Measurements from ENCODE around the gene SESN1. TPM values are rescaled to one million over a fixed set of nuclear protein-coding genes. Genes with fewer than 3 reads are reported as not detected.

SESN1 gene
- total RNA-seq, 6 experiments from 2014 or later, result 8.7 to 17.1 (median 11.9) TPM

DNA sequence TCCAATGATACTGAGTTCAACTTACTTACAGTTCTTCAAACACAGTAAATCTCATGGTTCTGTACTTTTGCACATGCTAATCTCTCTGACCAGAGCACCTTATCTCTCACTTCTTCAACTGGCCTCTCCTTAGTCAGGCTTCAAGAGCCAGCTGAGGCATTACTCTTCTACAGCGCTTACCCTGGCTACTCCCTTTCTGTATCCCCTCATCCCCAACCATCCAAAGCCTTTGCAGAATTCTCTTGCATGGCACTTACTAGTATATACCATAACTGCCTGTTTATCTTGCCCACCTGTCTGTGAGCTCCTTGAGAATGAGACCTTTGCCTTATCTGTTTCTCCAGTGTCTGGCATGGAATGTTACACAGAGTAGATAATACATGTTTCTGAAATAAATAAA lies 49.2 kb downstream of the SESN1 start:
- no peak for ATAC-seq
- intact Hi-C loops (cut with DNase I), result no loop called here

DNA sequence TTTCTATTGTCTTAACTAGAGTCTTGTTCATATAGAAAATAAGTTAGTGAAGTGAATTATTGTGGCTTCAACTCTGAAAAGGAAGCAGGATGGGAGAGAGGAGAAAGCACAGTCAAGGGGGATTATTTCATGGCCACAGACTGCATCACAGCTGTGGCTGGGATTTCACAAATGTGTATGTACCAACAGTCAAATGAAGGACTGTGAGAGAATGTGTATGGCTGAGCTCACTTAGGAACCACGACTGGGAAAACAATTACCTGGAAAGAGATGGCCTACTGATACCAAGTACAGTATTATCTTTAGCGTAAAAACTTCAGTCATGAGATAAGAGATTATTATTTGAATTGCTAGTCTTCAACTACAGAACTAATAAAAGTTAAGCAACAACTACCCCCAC lies 54.9 kb downstream of the SESN1 start:
- 60% methylated on average over 2 of the region's 2 CpGs for WGBS (ENCODE audit: insufficient coverage, low coverage, low lambda C conversion rate, missing lambda C conversion rate)

More for the DNA sequence above, 49.2 kb downstream of the SESN1 start:
- no peaks in the 10 kb centered on the region for H3K27me3 ChIP-seq
- no peak overlapping the region for H3K4me3 ChIP-seq
- 100% methylated on average over 1 of the region's 1 CpG for WGBS (ENCODE audit: insufficient coverage, low coverage, low lambda C conversion rate, missing lambda C conversion rate)
- no peak overlapping the region for H3K27ac ChIP-seq
- no peaks in the 10 kb centered on the region for H3K9me3 ChIP-seq
- no peaks in the 10 kb centered on the region for H3K4me1 ChIP-seq
- DNase-seq, result no peak
- TF ChIP-seq, protein P1, sequence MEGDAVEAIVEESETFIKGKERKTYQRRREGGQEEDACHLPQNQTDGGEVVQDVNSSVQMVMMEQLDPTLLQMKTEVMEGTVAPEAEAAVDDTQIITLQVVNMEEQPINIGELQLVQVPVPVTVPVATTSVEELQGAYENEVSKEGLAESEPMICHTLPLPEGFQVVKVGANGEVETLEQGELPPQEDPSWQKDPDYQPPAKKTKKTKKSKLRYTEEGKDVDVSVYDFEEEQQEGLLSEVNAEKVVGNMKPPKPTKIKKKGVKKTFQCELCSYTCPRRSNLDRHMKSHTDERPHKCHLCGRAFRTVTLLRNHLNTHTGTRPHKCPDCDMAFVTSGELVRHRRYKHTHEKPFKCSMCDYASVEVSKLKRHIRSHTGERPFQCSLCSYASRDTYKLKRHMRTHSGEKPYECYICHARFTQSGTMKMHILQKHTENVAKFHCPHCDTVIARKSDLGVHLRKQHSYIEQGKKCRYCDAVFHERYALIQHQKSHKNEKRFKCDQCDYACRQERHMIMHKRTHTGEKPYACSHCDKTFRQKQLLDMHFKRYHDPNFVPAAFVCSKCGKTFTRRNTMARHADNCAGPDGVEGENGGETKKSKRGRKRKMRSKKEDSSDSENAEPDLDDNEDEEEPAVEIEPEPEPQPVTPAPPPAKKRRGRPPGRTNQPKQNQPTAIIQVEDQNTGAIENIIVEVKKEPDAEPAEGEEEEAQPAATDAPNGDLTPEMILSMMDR (IDR thresholded peaks at IDR 0.05), result no peak
- TF ChIP-seq POLR2A (IDR thresholded peaks at IDR 0.05), result no peak
- no peaks in the 10 kb centered on the region for H3K36me3 ChIP-seq

DNA sequence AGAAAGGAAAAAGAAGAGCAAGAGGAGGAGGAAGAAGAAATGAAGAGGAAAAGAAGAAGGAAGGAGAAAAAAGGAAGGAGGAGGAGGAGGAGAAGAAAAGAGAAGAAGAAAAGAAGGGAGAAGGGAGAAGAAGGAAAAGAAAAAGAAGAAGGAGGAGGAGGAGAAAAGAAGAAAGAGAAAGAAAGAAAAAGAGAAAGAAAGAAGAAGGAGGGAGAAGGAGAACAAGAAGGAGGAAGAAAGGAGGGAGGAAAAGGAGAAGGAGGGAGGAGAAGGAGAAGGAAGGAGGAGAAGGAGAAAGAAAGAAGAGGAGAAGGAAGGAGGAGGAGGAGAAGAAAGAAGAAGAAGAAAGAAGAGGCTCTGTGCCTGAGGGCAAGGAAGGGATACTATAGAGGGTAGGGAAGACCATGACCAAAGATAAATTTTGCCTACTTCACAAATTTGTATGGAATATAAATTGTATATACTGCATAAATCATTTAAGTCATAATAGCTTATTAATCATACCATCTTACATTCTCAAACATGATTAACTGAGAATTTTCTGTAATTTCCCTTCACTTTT lies 55.7 kb downstream of the SESN1 start:
- intact Hi-C loops (cut with DNase I), result no loop called here
- H3K9me3 ChIP-seq, result no peaks in the 10 kb centered on the region
- no peak for TF ChIP-seq POLR2A (IDR thresholded peaks at IDR 0.05)
- TF ChIP-seq, protein P1 (IDR thresholded peaks at IDR 0.05), result no peak
- ATAC-seq (no peak), DNase-seq (no peak)
- H3K4me1 ChIP-seq, result no peaks in the 10 kb centered on the region
- H3K27me3 ChIP-seq, result no peaks in the 10 kb centered on the region
- H3K4me3 ChIP-seq, result no peak overlapping the region
- H3K27ac ChIP-seq, result no peak overlapping the region
- no peaks in the 10 kb centered on the region for H3K36me3 ChIP-seq

More for the DNA sequence above, 54.9 kb downstream of the SESN1 start:
- H3K4me3 ChIP-seq, result no peak overlapping the region
- ATAC-seq (no peak), DNase-seq (no peak)
- intact Hi-C loops (cut with DNase I), result no loop called here
- no peaks in the 10 kb centered on the region for H3K9me3 ChIP-seq
- no peak for TF ChIP-seq POLR2A (IDR thresholded peaks at IDR 0.05)
- TF ChIP-seq, protein P1 (IDR thresholded peaks at IDR 0.05), result no peak
- no peaks in the 10 kb centered on the region for H3K4me1 ChIP-seq
- no peak overlapping the region for H3K27ac ChIP-seq
- no peaks in the 10 kb centered on the region for H3K36me3 ChIP-seq
- no peaks in the 10 kb centered on the region for H3K27me3 ChIP-seq

DNA sequence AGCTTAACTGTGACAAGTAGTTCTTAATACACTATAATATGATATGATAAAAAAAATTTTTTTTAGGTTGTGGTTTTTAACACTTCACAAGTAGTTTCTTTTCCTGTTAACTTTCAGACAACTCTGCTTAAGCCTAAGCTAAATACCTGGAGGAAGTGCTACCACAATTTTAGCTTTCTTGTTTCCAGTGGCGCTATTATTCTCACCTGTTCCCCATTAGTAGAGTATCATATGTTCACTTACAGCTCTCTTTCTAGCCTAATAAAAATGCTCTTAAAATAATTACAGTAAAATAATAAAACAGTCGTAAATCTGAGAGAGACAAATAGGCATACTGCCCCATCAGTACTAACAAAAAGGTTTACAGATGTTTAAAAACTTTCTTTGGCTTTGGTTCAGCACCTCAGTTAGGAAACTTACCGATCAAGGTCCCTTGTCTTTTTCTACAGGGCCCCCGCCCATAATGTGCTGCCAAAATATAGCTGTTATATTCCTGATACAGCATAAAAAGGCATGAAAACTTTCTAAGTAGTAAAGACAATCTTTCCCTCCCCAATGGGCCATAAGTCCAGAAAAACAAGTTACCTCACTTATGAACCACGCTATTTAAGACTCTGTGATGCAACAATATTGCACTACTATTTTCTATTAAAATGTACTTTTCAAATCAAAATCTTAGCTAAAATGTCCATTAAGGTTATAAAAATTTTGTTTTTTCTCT lies 57.9 kb downstream of the SESN1 start:
- intact Hi-C loops (cut with DNase I), result no loop called here
- 76% methylated on average over 5 of the region's 5 CpGs for WGBS (ENCODE audit: insufficient coverage, low coverage, low lambda C conversion rate, missing lambda C conversion rate)
- DNase-seq (no peak), ATAC-seq (peak in 1 of 4 donors; percentile 16)
- H3K27me3 ChIP-seq, result no peaks in the 10 kb centered on the region
- no peaks in the 10 kb centered on the region for H3K9me3 ChIP-seq
- no peaks in the 10 kb centered on the region for H3K4me1 ChIP-seq
- no peaks in the 10 kb centered on the region for H3K36me3 ChIP-seq
- TF ChIP-seq, protein P1 (IDR thresholded peaks at IDR 0.05), result no peak
- TF ChIP-seq POLR2A (IDR thresholded peaks at IDR 0.05), result no peak
- H3K4me3 ChIP-seq, result no peak overlapping the region
- no peak overlapping the region for H3K27ac ChIP-seq

Measured in right lobe of liver (tissue), 6 donors.